ENCODE measurements around the gene CCZ1B.
"Not testable (repeated sequence)": the region's sequence is repeated elsewhere in the genome, so short reads cannot be mapped to it uniquely, and the experiment has no call there.

DNA sequence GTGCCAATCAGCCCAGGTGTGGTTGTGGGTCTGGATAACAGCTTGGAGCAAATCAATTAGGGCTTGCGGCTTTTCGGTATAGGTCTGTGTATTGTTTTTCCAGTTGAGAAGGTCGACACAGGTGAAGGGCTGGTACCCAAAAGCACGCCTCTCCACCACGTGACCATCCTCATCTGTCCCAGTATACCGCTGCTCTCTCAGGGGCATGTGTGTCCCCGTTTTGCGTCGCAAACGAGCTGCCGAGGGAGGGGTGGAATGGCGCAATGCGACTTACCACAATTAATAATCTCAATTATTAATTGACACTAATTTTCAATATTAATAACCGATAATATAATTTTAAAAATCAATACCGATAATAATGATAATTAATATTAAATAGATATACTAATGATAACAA is 48.9 kb upstream of the CCZ1B start:
- TF ChIP-seq CTCF, POLR2A (IDR thresholded peaks at IDR 0.05): not testable (repeated sequence)

Measured in testis (tissue), 2 donors.